HS-27A (cell line): ENCODE results near the gene CNTNAP1.
"Not testable (repeated sequence)": the region's sequence is repeated elsewhere in the genome, so short reads cannot be mapped to it uniquely, and the experiment has no call there.

Source experiments
- DNase-seq: peaks from one replicate; pipeline ENCODE4 v3.0.0-alpha.2; 2012; ENCODE audit warnings: low read depth, missing footprints

Gene CNTNAP1

GRCh38 chr17:42740699-42741098, 58.4 kb downstream of the CNTNAP1 start:
- DNase-seq = no peak

- not testable (repeated sequence) for DNase-seq
Observed at GRCh38 chr17:42742916-42743315, 60.6 kb downstream of the CNTNAP1 start.

GRCh38 chr17:42743595-42744282, 61.4 kb downstream of the CNTNAP1 start:
- DNase-seq = no peak

GRCh38 chr17:42744283-42744805, 62.0 kb downstream of the CNTNAP1 start:
- DNase-seq = peak; percentile 22

GRCh38 chr17:42744806-42745617, 62.7 kb downstream of the CNTNAP1 start, which contains the start of gene EZH1:
Gene EZH1, minus strand, starts transcription at chr17:42745040. Its CDS starts 16,099 bp downstream, at chr17:42728941.
- peak; percentile 40 for DNase-seq

- DNase-seq = no peak
Observed at GRCh38 chr17:42748202-42748907, 66.0 kb downstream of the CNTNAP1 start.

GRCh38 chr17:42748908-42749798, 66.8 kb downstream of the CNTNAP1 start:
- no peak for DNase-seq
